Measurements from ENCODE around the gene MOK. TPM values are rescaled to one million over a fixed set of nuclear protein-coding genes. Genes with fewer than 3 reads are reported as not detected.

Gene MOK
- total RNA-seq, 1 donor from 2014 or later, result 2.3 TPM

GRCh38 chr14:102297436-102298170 lies 7.4 kb downstream of the MOK start:
- TF ChIP-seq, protein P1, sequence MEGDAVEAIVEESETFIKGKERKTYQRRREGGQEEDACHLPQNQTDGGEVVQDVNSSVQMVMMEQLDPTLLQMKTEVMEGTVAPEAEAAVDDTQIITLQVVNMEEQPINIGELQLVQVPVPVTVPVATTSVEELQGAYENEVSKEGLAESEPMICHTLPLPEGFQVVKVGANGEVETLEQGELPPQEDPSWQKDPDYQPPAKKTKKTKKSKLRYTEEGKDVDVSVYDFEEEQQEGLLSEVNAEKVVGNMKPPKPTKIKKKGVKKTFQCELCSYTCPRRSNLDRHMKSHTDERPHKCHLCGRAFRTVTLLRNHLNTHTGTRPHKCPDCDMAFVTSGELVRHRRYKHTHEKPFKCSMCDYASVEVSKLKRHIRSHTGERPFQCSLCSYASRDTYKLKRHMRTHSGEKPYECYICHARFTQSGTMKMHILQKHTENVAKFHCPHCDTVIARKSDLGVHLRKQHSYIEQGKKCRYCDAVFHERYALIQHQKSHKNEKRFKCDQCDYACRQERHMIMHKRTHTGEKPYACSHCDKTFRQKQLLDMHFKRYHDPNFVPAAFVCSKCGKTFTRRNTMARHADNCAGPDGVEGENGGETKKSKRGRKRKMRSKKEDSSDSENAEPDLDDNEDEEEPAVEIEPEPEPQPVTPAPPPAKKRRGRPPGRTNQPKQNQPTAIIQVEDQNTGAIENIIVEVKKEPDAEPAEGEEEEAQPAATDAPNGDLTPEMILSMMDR (conservative IDR thresholded peaks at IDR 0.05; ENCODE audit: low read depth, low read length), result no peak
- no peak for DNase-seq (ENCODE audit: low read depth)
- no peak overlapping the region for H3K4me3 ChIP-seq (ENCODE audit: low read depth, low read length)

- DNase-seq (ENCODE audit: low read depth), result no peak
- TF ChIP-seq, protein P1 (conservative IDR thresholded peaks at IDR 0.05; ENCODE audit: low read depth, low read length), result peak; percentile 43
- H3K4me3 ChIP-seq (ENCODE audit: low read depth, low read length), result no peak overlapping the region
Measured at GRCh38 chr14:102295270-102295669, 9.7 kb downstream of the MOK start.

DNA sequence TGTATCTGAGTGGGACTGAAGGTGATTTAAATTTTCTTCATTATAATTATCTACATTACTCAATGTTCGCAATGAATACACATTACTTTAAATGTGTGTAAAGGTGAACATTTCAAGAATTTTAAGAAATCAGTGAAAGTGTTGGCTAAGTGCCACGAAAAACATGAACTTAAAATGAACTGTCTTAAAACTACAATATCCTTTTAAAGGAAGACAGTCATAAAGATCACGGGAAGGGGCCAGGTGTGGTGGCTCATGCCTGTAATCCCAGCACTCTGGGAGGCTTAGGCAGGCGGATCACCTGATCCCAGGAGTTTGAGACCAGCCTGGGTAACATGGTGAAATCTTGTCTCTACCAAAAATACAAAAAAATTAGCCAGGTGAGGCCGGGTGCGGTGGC lies 11.2 kb downstream of the MOK start:
- TF ChIP-seq, protein P1 (conservative IDR thresholded peaks at IDR 0.05; ENCODE audit: low read depth, low read length), result no peak
- no peak for DNase-seq (ENCODE audit: low read depth)
- no peak overlapping the region for H3K4me3 ChIP-seq (ENCODE audit: low read depth, low read length)

DNA sequence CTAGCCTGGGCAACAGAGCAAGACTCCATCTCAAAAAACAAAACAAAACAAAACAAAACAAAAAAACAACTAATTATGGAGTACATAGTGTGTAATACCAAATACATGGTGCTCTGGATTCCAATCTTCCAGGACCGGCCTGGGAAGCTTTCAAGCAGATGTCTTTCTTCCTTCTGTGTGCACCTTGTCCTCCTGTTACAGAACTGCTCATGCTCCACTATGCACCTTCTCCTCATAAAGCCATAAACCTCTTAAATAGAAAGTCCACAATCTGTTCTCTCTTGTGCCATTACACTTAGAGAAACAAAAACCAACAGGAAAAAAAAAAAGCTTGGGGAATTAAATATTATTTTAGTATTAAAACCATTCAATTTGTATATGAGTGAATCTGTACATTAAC lies 12.5 kb downstream of the MOK start:
- TF ChIP-seq, protein P1 (conservative IDR thresholded peaks at IDR 0.05; ENCODE audit: low read depth, low read length), result no peak
- no peak overlapping the region for H3K4me3 ChIP-seq (ENCODE audit: low read depth, low read length)
- DNase-seq (ENCODE audit: low read depth), result no peak

DNA sequence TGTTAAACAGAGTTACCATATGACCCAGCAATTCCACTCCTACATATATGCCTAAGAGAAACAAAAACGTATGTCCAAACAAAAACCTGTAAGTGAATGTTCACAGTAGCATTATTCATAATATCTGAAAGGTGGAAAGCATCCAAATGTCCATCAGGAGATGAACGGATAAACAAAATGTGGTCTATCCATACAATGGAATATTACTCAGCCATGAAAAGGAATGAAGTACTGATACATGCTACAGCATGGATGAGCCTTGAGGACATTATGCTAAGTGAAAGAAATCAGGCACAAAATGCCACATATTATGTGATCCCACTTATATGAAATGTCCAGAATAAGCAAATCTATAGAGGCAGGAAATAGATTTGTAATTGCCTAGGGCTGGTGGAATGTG lies 16.8 kb downstream of the MOK start:
- DNase-seq (ENCODE audit: low read depth), result no peak
- TF ChIP-seq, protein P1 (conservative IDR thresholded peaks at IDR 0.05; ENCODE audit: low read depth, low read length), result no peak

GRCh38 chr14:102285106-102285505 lies 19.9 kb downstream of the MOK start:
- TF ChIP-seq, protein P1 (conservative IDR thresholded peaks at IDR 0.05; ENCODE audit: low read depth, low read length), result no peak
- no peak for DNase-seq (ENCODE audit: low read depth)
- no peak overlapping the region for H3K4me3 ChIP-seq (ENCODE audit: low read depth, low read length)

More for the DNA sequence above, 16.8 kb downstream of the MOK start:
- H3K4me3 ChIP-seq (ENCODE audit: low read depth, low read length), result no peak overlapping the region

- no peak for DNase-seq (ENCODE audit: low read depth)
- TF ChIP-seq, protein P1 (conservative IDR thresholded peaks at IDR 0.05; ENCODE audit: low read depth, low read length), result no peak
- H3K4me3 ChIP-seq (ENCODE audit: low read depth, low read length), result no peak overlapping the region
Measured at GRCh38 chr14:102283631-102284129, 21.3 kb downstream of the MOK start.
